GM12891 (cell line): ENCODE data around the gene TMEM185B.

ENCODE experiments used
- POLR2A ChIP-seq: IDR thresholded peaks from 2 replicates; pipeline ENCODE4 v1.6.1; 2011; ENCODE audit warnings: low read depth, low read length, control low read depth
- POLR2AphosphoS5 ChIP-seq: IDR thresholded peaks from 2 replicates; pipeline ENCODE4 v1.6.1; 2011; ENCODE audit warnings: low read depth, low read length, control low read depth

- no peak for TF ChIP-seq POLR2A
- no peak for TF ChIP-seq POLR2AphosphoS5
Observed at GRCh38 chr2:120230515-120231471, 7.6 kb upstream of the TMEM185B start.
